ENCODE results near the gene PDE4D.

Gene PDE4D

DNA sequence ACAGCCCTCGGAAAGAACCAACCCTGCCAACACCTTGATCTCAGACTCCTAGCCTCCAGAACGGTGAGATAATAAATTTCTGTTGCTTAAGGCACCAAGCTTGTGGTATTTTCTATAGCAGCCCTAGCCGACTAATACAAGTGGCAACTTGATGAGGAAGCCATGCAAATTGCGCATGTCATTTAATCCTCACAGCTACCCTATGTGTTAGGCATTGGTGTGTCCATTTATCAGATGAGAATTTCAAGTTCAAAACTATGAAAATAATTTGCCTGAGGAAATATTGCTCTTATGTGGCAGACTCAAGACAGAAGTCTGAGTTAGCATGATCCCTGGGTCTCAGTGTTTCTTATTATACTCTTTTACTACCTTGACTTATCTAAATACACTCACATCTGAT is 264.0 kb downstream of the PDE4D start:
- Histone ChIP-seq H3K27ac (ENCODE audit: insufficient read depth, low read depth, low read length, poor library complexity, severe bottlenecking) (no peak overlapping the region), H3K4me3 (ENCODE audit: insufficient read depth, low read depth, low read length) (no peak overlapping the region), H3K9me3 (ENCODE audit: control insufficient read depth, low read length) (no peaks in the 10 kb centered on the region), H3K4me1 (ENCODE audit: control insufficient read depth, insufficient read depth, low read length) (no peaks in the 10 kb centered on the region), H3K36me3 (ENCODE audit: control insufficient read depth, insufficient read depth, low read length) (no peaks in the 10 kb centered on the region), H3K27me3 (ENCODE audit: control insufficient read depth, insufficient read depth, low read length, poor library complexity, severe bottlenecking) (no peaks in the 10 kb centered on the region)
- 92 to 98% methylated on average over 4 of the region's 4 CpGs for WGBS, 2 experiments

DNA sequence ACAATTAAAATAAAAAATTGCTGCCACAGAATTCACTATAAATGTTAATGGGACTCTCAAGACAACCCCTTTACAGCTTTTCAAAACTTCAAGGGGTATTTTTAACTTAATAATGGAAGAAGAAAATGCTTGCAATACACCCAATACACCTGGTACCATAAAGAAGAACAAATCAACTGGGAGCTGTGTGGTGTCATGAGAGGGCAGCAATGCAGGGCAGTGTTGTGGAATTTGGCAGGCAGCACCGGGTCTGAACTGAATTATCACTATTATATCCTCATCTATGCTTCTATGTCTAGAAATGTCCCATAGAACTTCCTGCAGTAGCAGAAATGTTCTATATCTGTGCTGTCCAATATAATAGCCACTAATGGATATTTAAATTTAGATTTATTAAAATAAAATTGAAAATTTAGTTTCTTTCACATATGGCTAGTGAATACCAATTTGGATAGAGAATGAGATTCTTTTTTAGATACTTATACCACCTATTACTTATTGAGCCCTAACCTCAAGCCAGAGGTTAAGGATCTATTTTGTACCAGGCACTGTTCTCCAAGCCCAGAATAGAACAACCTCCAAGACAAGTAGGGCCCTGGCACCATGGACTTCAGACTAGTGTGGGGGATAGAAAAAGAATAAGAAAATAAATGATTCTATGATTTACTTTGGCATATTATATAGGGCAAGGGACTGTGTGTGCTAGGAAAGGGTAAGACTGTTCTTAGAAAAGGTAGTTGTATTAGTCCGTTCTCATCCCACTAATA is 265.3 kb downstream of the PDE4D start:
- Histone ChIP-seq H3K27ac (ENCODE audit: insufficient read depth, low read depth, low read length, poor library complexity, severe bottlenecking) (no peak overlapping the region), H3K4me1 (ENCODE audit: control insufficient read depth, insufficient read depth, low read length) (no peaks in the 10 kb centered on the region), H3K36me3 (ENCODE audit: control insufficient read depth, insufficient read depth, low read length) (no peaks in the 10 kb centered on the region), H3K27me3 (ENCODE audit: control insufficient read depth, insufficient read depth, low read length, poor library complexity, severe bottlenecking) (no peaks in the 10 kb centered on the region), H3K4me3 (ENCODE audit: insufficient read depth, low read depth, low read length) (no peak overlapping the region), H3K9me3 (ENCODE audit: control insufficient read depth, low read length) (no peaks in the 10 kb centered on the region)
- 80 to 96% methylated on average over 1 to 2 of the region's 2 CpGs for WGBS, 2 experiments

DNA sequence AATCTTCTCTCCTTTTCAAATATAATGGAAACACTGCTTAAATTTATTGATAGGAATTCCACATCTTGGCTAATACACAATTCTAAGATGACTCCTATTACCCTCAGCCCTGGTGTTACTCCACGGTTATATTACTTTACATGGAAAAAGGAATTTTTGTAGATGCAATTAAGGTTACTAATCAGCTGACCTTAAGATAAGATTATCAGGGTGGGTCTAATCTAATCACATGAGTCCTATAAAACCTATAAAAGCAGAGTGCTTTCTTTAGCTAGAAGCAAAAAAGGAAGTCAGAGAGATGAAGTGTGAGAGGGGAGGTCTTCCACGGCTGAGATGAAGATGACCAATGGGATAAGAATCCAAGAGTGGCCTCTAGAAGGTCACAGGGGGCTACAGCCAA is 268.6 kb downstream of the PDE4D start:
- no peaks in the 10 kb centered on the region for H3K36me3 ChIP-seq (ENCODE audit: control insufficient read depth, insufficient read depth, low read length)
- 87 to 92% methylated on average over 1 to 2 of the region's 2 CpGs for WGBS, 2 experiments
- no peaks in the 10 kb centered on the region for H3K4me1 ChIP-seq (ENCODE audit: control insufficient read depth, insufficient read depth, low read length)
- no peak overlapping the region for H3K4me3 ChIP-seq (ENCODE audit: insufficient read depth, low read depth, low read length)
- H3K27ac ChIP-seq (ENCODE audit: insufficient read depth, low read depth, low read length, poor library complexity, severe bottlenecking): no peak overlapping the region
- H3K27me3 ChIP-seq (ENCODE audit: control insufficient read depth, insufficient read depth, low read length, poor library complexity, severe bottlenecking): no peaks in the 10 kb centered on the region
- no peaks in the 10 kb centered on the region for H3K9me3 ChIP-seq (ENCODE audit: control insufficient read depth, low read length)

DNA sequence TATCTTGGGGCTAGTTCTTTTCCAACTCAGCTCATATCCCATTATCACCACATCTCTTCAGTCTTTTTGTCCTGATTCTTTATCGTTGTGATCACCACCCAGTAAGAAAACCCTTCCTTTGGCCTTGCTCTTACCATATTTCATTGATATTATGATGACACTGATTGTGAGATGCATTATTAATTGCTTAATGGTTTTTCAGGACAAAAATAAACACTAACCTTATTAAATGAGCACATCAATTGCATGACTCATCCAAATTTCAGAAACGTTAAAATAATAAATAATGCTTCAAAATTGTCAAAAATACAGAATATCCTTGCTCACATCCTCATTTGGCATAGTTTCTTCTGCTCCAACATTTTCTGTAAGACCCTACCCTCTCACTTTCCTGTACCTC is 270.7 kb downstream of the PDE4D start:
- Histone ChIP-seq H3K4me3 (ENCODE audit: insufficient read depth, low read depth, low read length) (no peak overlapping the region), H3K9me3 (ENCODE audit: control insufficient read depth, low read length) (no peaks in the 10 kb centered on the region), H3K4me1 (ENCODE audit: control insufficient read depth, insufficient read depth, low read length) (no peaks in the 10 kb centered on the region), H3K27ac (ENCODE audit: insufficient read depth, low read depth, low read length, poor library complexity, severe bottlenecking) (no peak overlapping the region), H3K36me3 (ENCODE audit: control insufficient read depth, insufficient read depth, low read length) (no peaks in the 10 kb centered on the region), H3K27me3 (ENCODE audit: control insufficient read depth, insufficient read depth, low read length, poor library complexity, severe bottlenecking) (no peaks in the 10 kb centered on the region)
- 97 to 99% methylated on average over 2 of the region's 2 CpGs for WGBS, 2 experiments

DNA sequence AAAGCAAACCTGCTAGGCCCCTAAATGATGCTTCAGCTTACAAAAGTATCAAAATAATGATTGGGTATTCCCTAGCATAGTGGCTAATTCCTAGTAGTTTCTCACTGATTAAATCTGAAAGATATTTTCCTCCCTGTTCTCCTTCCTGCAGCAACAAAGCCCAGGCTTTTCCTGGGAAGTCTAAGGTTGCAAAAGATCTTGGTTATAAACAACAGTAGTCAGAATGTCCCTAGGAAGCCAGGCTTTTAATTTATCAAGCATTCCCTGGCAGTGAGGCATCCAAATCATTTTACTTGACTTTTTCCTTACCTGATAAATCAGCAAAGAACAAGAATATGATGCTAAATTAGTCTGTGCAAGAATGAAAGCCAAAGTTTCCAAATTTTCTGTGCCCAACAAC is 272.0 kb downstream of the PDE4D start:
- H3K4me1 ChIP-seq (ENCODE audit: control insufficient read depth, insufficient read depth, low read length): no peaks in the 10 kb centered on the region
- no peaks in the 10 kb centered on the region for H3K27me3 ChIP-seq (ENCODE audit: control insufficient read depth, insufficient read depth, low read length, poor library complexity, severe bottlenecking)
- H3K4me3 ChIP-seq (ENCODE audit: insufficient read depth, low read depth, low read length): no peak overlapping the region
- H3K36me3 ChIP-seq (ENCODE audit: control insufficient read depth, insufficient read depth, low read length): no peaks in the 10 kb centered on the region
- no peak overlapping the region for H3K27ac ChIP-seq (ENCODE audit: insufficient read depth, low read depth, low read length, poor library complexity, severe bottlenecking)
- no peaks in the 10 kb centered on the region for H3K9me3 ChIP-seq (ENCODE audit: control insufficient read depth, low read length)

DNA sequence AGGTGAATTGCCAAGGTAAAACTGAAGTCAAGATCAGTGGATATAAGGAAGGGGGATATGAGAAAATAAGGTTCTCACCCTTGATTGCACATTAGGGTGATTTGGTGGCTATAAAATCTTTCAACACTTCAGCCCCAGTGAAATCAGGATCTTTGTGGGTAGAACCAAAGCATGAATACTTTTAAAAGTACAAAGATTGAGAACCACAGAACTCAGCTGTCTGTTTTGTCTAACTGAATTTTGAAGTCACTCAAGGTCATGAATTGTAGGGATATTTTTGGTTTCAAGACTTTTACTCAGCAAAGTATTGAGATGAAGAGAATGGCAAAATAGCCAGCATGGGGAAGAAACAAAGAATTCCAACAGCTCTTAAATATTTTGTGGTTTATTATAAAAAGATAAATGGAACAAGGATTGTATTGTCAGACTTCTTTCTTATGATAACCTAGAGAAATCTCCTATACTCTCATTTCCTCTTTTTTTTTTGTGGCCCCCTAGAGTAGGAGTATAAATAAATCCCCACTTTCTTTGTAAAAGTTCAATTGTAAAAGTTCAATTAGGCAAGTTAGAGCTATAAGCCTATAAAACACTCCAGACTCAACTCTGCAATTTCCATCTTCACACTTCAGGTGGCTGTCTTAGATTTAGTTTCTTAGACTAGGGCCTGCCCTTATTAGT is 272.9 kb downstream of the PDE4D start:
- Histone ChIP-seq H3K4me3 (ENCODE audit: insufficient read depth, low read depth, low read length) (no peak overlapping the region), H3K36me3 (ENCODE audit: control insufficient read depth, insufficient read depth, low read length) (no peaks in the 10 kb centered on the region), H3K4me1 (ENCODE audit: control insufficient read depth, insufficient read depth, low read length) (no peaks in the 10 kb centered on the region), H3K27me3 (ENCODE audit: control insufficient read depth, insufficient read depth, low read length, poor library complexity, severe bottlenecking) (no peaks in the 10 kb centered on the region), H3K27ac (ENCODE audit: insufficient read depth, low read depth, low read length, poor library complexity, severe bottlenecking) (no peak overlapping the region), H3K9me3 (ENCODE audit: control insufficient read depth, low read length) (no peaks in the 10 kb centered on the region)

DNA sequence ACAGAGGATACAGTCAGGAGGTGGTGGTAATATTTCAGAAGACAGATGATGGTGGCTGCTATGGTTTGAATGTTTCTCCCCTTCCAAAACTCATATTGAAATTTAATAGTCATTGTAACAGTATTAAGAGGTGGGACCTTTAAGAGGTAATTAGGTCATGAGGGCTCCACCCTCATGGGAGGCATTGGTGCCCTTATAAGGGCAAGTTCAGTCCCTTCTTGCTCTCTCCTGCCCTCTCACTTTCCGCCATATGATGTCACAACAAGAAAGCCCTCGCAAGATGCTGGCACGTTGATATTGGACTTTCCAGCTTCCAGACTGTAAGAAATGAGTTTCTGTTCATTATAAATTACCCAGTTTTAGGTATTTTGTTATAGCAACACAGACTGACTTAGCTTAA is 274.9 kb downstream of the PDE4D start:
- no peaks in the 10 kb centered on the region for H3K9me3 ChIP-seq (ENCODE audit: control insufficient read depth, low read length)
- H3K27ac ChIP-seq (ENCODE audit: insufficient read depth, low read depth, low read length, poor library complexity, severe bottlenecking): no peak overlapping the region
- WGBS, 2 experiments: 100% methylated on average over 3 of the region's 3 CpGs
- no peaks in the 10 kb centered on the region for H3K36me3 ChIP-seq (ENCODE audit: control insufficient read depth, insufficient read depth, low read length)
- no peaks in the 10 kb centered on the region for H3K27me3 ChIP-seq (ENCODE audit: control insufficient read depth, insufficient read depth, low read length, poor library complexity, severe bottlenecking)
- H3K4me3 ChIP-seq (ENCODE audit: insufficient read depth, low read depth, low read length): no peak overlapping the region
- no peaks in the 10 kb centered on the region for H3K4me1 ChIP-seq (ENCODE audit: control insufficient read depth, insufficient read depth, low read length)

DNA sequence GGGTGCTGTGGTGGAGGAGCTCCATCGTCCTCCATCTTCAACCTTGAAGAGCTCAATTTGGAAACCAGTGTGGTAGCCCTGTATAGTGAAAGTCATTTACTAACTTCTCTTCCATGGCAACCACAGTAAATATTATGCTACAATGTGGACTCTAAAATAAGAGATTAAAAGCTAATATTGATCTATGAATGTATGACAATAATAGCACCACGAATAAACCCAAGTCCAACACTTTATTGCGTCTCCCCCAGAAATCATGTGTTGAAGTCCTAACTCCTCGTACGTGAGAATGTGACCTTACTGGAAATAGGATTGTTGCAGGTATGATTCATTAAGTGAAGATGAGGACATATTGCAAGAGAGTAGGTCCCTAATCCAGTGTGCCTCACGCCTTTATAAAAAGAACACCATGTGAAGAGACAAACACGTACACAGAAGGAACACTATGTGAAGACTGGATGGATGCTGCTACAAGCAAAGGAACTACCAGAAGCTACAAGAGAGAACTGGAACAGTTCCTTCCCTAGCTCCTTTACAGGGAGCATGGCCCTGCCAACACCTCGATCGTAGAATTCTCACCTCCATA is 276.2 kb downstream of the PDE4D start:
- Histone ChIP-seq H3K4me1 (ENCODE audit: control insufficient read depth, insufficient read depth, low read length) (no peaks in the 10 kb centered on the region), H3K4me3 (ENCODE audit: insufficient read depth, low read depth, low read length) (no peak overlapping the region), H3K36me3 (ENCODE audit: control insufficient read depth, insufficient read depth, low read length) (no peaks in the 10 kb centered on the region), H3K27me3 (ENCODE audit: control insufficient read depth, insufficient read depth, low read length, poor library complexity, severe bottlenecking) (no peaks in the 10 kb centered on the region), H3K27ac (ENCODE audit: insufficient read depth, low read depth, low read length, poor library complexity, severe bottlenecking) (no peak overlapping the region), H3K9me3 (ENCODE audit: control insufficient read depth, low read length) (no peaks in the 10 kb centered on the region)
- WGBS, 2 experiments: 89 to 97% methylated on average over 9 of the region's 9 CpGs

DNA sequence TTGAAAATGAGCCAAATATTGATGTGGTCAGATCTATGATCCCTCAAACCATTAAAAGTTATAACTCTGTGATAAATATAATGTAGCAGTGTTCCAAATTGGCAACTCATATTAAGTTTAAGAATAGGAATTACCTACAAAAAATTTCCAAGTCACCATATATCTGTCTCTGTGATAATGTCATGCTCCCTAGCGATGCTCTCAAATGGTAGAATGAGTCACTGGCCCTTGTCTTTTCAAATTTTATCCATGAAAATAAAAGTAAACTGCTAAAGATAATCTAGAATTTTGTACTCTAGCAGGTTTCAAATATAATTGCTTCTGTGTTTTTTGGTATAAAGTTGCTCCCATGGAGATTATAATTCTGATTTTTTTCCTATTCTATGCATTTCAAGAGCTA is 277.1 kb downstream of the PDE4D start:
- H3K27me3 ChIP-seq (ENCODE audit: control insufficient read depth, insufficient read depth, low read length, poor library complexity, severe bottlenecking): no peaks in the 10 kb centered on the region
- 100% methylated on average over 1 of the region's 1 CpG for WGBS, 2 experiments
- no peaks in the 10 kb centered on the region for H3K9me3 ChIP-seq (ENCODE audit: control insufficient read depth, low read length)
- no peaks in the 10 kb centered on the region for H3K36me3 ChIP-seq (ENCODE audit: control insufficient read depth, insufficient read depth, low read length)
- H3K27ac ChIP-seq (ENCODE audit: insufficient read depth, low read depth, low read length, poor library complexity, severe bottlenecking): no peak overlapping the region
- no peak overlapping the region for H3K4me3 ChIP-seq (ENCODE audit: insufficient read depth, low read depth, low read length)
- no peaks in the 10 kb centered on the region for H3K4me1 ChIP-seq (ENCODE audit: control insufficient read depth, insufficient read depth, low read length)

DNA sequence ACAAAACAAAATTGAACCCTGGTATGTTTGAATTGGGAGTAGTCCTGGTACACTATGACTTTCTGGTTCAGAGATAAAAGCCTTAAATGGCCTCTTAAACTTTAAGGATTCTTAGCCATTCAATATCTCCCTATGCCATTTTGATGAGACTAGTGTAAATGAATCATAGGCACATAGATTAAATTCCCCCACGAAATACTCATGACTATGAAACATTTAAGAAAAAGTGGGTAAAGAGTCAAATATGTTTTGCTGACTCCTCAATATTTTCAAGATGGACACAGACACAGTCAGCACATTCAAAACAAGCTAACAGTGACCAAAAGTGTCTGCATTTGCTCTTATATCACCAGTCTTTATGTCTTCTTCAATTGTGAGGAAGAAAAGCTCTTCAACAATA is 278.3 kb downstream of the PDE4D start:
- Histone ChIP-seq H3K4me1 (ENCODE audit: control insufficient read depth, insufficient read depth, low read length) (no peaks in the 10 kb centered on the region), H3K27ac (ENCODE audit: insufficient read depth, low read depth, low read length, poor library complexity, severe bottlenecking) (no peak overlapping the region), H3K36me3 (ENCODE audit: control insufficient read depth, insufficient read depth, low read length) (no peaks in the 10 kb centered on the region), H3K27me3 (ENCODE audit: control insufficient read depth, insufficient read depth, low read length, poor library complexity, severe bottlenecking) (no peaks in the 10 kb centered on the region), H3K9me3 (ENCODE audit: control insufficient read depth, low read length) (no peaks in the 10 kb centered on the region), H3K4me3 (ENCODE audit: insufficient read depth, low read depth, low read length) (no peak overlapping the region)
- no CpG with 5 or more reads among the region's 1 CpG for WGBS, 2 experiments
